GM23248 (cell line): Measurements from ENCODE around the gene NXPH4. TPM values are rescaled to one million over a fixed set of nuclear protein-coding genes. Genes with fewer than 3 reads are reported as not detected.

Source experiments
- DNase-seq: peaks from one replicate; pipeline ENCODE4 v3.0.0-alpha.2; 2015
- H2AFZ ChIP-seq: fragments of 200-600 bp; sonication (generic); 2 replicates; pipeline ENCODE4 v1.6.1; 2016; ENCODE audit warnings: antibody characterized with exemption
- H3F3A ChIP-seq: fragments of 200-600 bp; sonication (generic); 2 replicates; pipeline ENCODE4 v1.6.1; 2016; ENCODE audit warnings: mild to moderate bottlenecking, antibody characterized with exemption, mixed run types; ENCODE audit not compliant: insufficient read depth
- H3K27ac ChIP-seq: fragments of 200-600 bp; sonication (generic); 2 replicates; pipeline ENCODE4 v1.5.1; 2016; ENCODE audit warnings: mild to moderate bottlenecking
- H3K27me3 ChIP-seq: fragments of 200-600 bp; sonication (generic); replicated peaks from 2 replicates; pipeline ENCODE4 v1.6.1; 2016; ENCODE audit warnings: mild to moderate bottlenecking; ENCODE audit not compliant: insufficient read depth
- H3K36me3 ChIP-seq: fragments of 200-600 bp; sonication (generic); 2 replicates; pipeline ENCODE4 v1.6.1; 2016; ENCODE audit warnings: low read depth, mild to moderate bottlenecking
- H3K4me1 ChIP-seq: fragments of 200-600 bp; sonication (generic); 2 replicates; pipeline ENCODE4 v1.6.1; 2016; ENCODE audit warnings: mild to moderate bottlenecking; ENCODE audit not compliant: insufficient read depth
- H3K4me2 ChIP-seq: fragments of 200-600 bp; sonication (generic); one replicate; pipeline ENCODE4 v1.6.1; 2016; ENCODE audit warnings: mild to moderate bottlenecking; ENCODE audit not compliant: unreplicated experiment
- H3K4me3 ChIP-seq: fragments of 200-600 bp; sonication (generic); 2 replicates; pipeline ENCODE4 v1.5.1; 2016; ENCODE audit warnings: mild to moderate bottlenecking
- H3K79me2 ChIP-seq: fragments of 200-600 bp; sonication (generic); 2 replicates; pipeline ENCODE4 v1.6.1; 2016; ENCODE audit warnings: mild to moderate bottlenecking; ENCODE audit not compliant: insufficient read depth
- H3K9ac ChIP-seq: fragments of 200-600 bp; sonication (generic); 2 replicates; pipeline ENCODE4 v1.6.1; 2016; ENCODE audit warnings: mild to moderate bottlenecking
- H3K9me2 ChIP-seq: fragments of 200-600 bp; sonication (generic); 2 replicates; pipeline ENCODE4 v1.6.1; 2016; ENCODE audit warnings: mixed run types, mild to moderate bottlenecking, moderate library complexity; ENCODE audit not compliant: insufficient read depth
- H3K9me3 ChIP-seq: fragments of 200-600 bp; sonication (generic); one replicate; pipeline ENCODE4 v1.6.1; 2017; ENCODE audit warnings: low read depth
- H4K20me1 ChIP-seq: fragments of 200-600 bp; sonication (generic); 2 replicates; pipeline ENCODE4 v1.6.0; 2016; ENCODE audit not compliant: insufficient read depth
- EZH2 ChIP-seq: fragments of 200-600 bp; sonication (generic); IDR thresholded peaks from 2 replicates; pipeline ENCODE4 v1.6.1; 2018; ENCODE audit warnings: antibody characterized with exemption, mild to moderate bottlenecking; ENCODE audit not compliant: insufficient read depth, poor library complexity, severe bottlenecking
- EZH2phosphoT487 ChIP-seq: fragments of 200-600 bp; sonication (generic); IDR thresholded peaks from 2 replicates; pipeline ENCODE4 v1.6.1; 2018; ENCODE audit warnings: antibody characterized with exemption, moderate library complexity, mild to moderate bottlenecking, low read depth; ENCODE audit not compliant: insufficient read depth
- WGBS, 2 experiments: methylation state at CpG; one replicate each; pipeline ENCODE4 v1.1.6; 2015 to 2017; ENCODE audit warnings: low lambda C conversion rate in 2 of 2, low coverage in 1 of 2; ENCODE audit errors: missing lambda C conversion rate in 2 of 2; 5-methylcytosine and 5-hydroxymethylcytosine counted together
- in situ Hi-C: fragments of 300-500 bp; cut with MboI; formaldehyde crosslinking; loops from 2 replicates; pipeline ENCODE4 v1.15.0; 2020
- polyA plus RNA-seq: library from polyadenylated mRNA; unstranded; fragments of >200 nt; fragmentation: Nextera tagmentation; extraction: Ambion mirVana; gene quantifications from 2 replicates; pipeline ENCODE4 v1.2.1, GENCODE V29; 2016
- total RNA-seq: library from RNA; depleted of rRNA; stranded (reverse); fragments of >200 nt; shearing (Covaris generic); gene quantifications from 2 replicates; pipeline ENCODE4 v1.2.3, GENCODE V29; 2014

The NXPH4 gene
- total and polyA plus RNA-seq, 2 experiments from 2014 or later: 5.4 to 5.7 TPM

- peak; percentile 56 for DNase-seq
- Histone ChIP-seq H3K4me2 (no peak overlapping the region), H3K27me3 (no peaks in the 10 kb centered on the region), H3K9me3 (no peaks in the 10 kb centered on the region), H3K79me2 (peaks cover 35% of the 10 kb centered on the region), H3K9me2 (no peaks in the 10 kb centered on the region), H3K27ac (no peak overlapping the region), H3K36me3 (peaks cover 9% of the 10 kb centered on the region), H4K20me1 (no peaks in the 10 kb centered on the region), H3K9ac (no peak overlapping the region), H3K4me3 (no peak overlapping the region), H3K4me1 (peaks cover 17% of the 10 kb centered on the region), H2AFZ (no peak overlapping the region), H3F3A (peaks cover 7% of the 10 kb centered on the region)
- in situ Hi-C loops: no loop called here
- TF ChIP-seq EZH2 (no peak), EZH2phosphoT487 (no peak)
- 78 to 89% methylated on average over 7 to 8 of the region's 8 CpGs for whole genome bisulfite sequencing, 2 experiments
Measured at GRCh38 chr12:57227315-57228115, 10.9 kb downstream of the NXPH4 start.

- H3K4me3 ChIP-seq: peak overlapping the region; percentile 84
- H4K20me1 ChIP-seq: no peaks in the 10 kb centered on the region
- H3F3A ChIP-seq: peaks cover 22% of the 10 kb centered on the region
- peak overlapping the region; percentile 81 for H2AFZ ChIP-seq
- in situ Hi-C loops: no loop called here
- H3K36me3 ChIP-seq: peaks cover 23% of the 10 kb centered on the region
- no peaks in the 10 kb centered on the region for H3K9me2 ChIP-seq
- DNase-seq: peak; percentile 51
- TF ChIP-seq EZH2 (no peak), EZH2phosphoT487 (no peak)
- peaks cover 42% of the 10 kb centered on the region for H3K79me2 ChIP-seq
- peak overlapping the region; percentile 100 for H3K4me2 ChIP-seq
- 9 to 13% methylated on average over 9 of the region's 9 CpGs for WGBS, 2 experiments
- H3K4me1 ChIP-seq: peaks cover 17% of the 10 kb centered on the region
- H3K9ac ChIP-seq: peak overlapping the region; percentile 99
- H3K27me3 ChIP-seq: no peaks in the 10 kb centered on the region
- no peaks in the 10 kb centered on the region for H3K9me3 ChIP-seq
- peak overlapping the region; percentile 99 for H3K27ac ChIP-seq
Measured at GRCh38 chr12:57229046-57229633, 12.5 kb downstream of the NXPH4 start.

- TF ChIP-seq EZH2phosphoT487: no peak
- no peak for TF ChIP-seq EZH2
- 0 to 1% methylated on average over 38 to 40 of the region's 42 CpGs for WGBS, 2 experiments
- peaks cover 28% of the 10 kb centered on the region for H3F3A ChIP-seq
- peaks cover 29% of the 10 kb centered on the region for H3K36me3 ChIP-seq
- H3K79me2 ChIP-seq: peaks cover 42% of the 10 kb centered on the region
- H3K9ac ChIP-seq: peak within 1 kb of the TSS; percentile 99
- peak within 1 kb of the TSS; percentile 100 for H3K4me2 ChIP-seq
- no peaks in the 10 kb centered on the region for H3K27me3 ChIP-seq
- in situ Hi-C loops: no loop called here
- H2AFZ ChIP-seq: peak within 1 kb of the TSS; percentile 81
- peak within 1 kb of the TSS; percentile 99 for H3K27ac ChIP-seq
- peak; percentile 97 for DNase-seq
- H3K9me3 ChIP-seq: no peaks in the 10 kb centered on the region
- H3K4me1 ChIP-seq: peaks cover 17% of the 10 kb centered on the region
- no peaks in the 10 kb centered on the region for H3K9me2 ChIP-seq
- no peaks in the 10 kb centered on the region for H4K20me1 ChIP-seq
- H3K4me3 ChIP-seq: peak within 1 kb of the TSS; percentile 84
Measured at GRCh38 chr12:57229634-57230380, 13.2 kb downstream of the NXPH4 start, which contains the start of gene SHMT2. SHMT2 (plus strand) TSS chr12:57229711; CDS start chr12:57229779, 68 bp downstream.

GRCh38 chr12:57230381-57231155, 14.0 kb downstream of the NXPH4 start:
- H2AFZ ChIP-seq: no peak overlapping the region
- DNase-seq: peak; percentile 52

More at GRCh38 chr12:57230381-57231155, 14.0 kb downstream of the NXPH4 start:
- no peaks in the 10 kb centered on the region for H3K9me2 ChIP-seq
- WGBS, 2 experiments: 16 to 29% methylated on average over 9 to 10 of the region's 10 CpGs
- in situ Hi-C loops: no loop called here
- H3K79me2 ChIP-seq: peaks cover 42% of the 10 kb centered on the region
- no peak for TF ChIP-seq EZH2
- no peak for TF ChIP-seq EZH2phosphoT487
- peaks cover 17% of the 10 kb centered on the region for H3K4me1 ChIP-seq
- no peaks in the 10 kb centered on the region for H4K20me1 ChIP-seq
- peaks cover 30% of the 10 kb centered on the region for H3F3A ChIP-seq
- peak overlapping the region; percentile 84 for H3K4me3 ChIP-seq
- no peaks in the 10 kb centered on the region for H3K9me3 ChIP-seq
- H3K9ac ChIP-seq: peak overlapping the region; percentile 99
- peaks cover 30% of the 10 kb centered on the region for H3K36me3 ChIP-seq
- no peaks in the 10 kb centered on the region for H3K27me3 ChIP-seq
- H3K4me2 ChIP-seq: peak overlapping the region; percentile 100
- H3K27ac ChIP-seq: peak overlapping the region; percentile 99
